ENCODE results near the gene PRR23E.

Gene PRR23E

DNA sequence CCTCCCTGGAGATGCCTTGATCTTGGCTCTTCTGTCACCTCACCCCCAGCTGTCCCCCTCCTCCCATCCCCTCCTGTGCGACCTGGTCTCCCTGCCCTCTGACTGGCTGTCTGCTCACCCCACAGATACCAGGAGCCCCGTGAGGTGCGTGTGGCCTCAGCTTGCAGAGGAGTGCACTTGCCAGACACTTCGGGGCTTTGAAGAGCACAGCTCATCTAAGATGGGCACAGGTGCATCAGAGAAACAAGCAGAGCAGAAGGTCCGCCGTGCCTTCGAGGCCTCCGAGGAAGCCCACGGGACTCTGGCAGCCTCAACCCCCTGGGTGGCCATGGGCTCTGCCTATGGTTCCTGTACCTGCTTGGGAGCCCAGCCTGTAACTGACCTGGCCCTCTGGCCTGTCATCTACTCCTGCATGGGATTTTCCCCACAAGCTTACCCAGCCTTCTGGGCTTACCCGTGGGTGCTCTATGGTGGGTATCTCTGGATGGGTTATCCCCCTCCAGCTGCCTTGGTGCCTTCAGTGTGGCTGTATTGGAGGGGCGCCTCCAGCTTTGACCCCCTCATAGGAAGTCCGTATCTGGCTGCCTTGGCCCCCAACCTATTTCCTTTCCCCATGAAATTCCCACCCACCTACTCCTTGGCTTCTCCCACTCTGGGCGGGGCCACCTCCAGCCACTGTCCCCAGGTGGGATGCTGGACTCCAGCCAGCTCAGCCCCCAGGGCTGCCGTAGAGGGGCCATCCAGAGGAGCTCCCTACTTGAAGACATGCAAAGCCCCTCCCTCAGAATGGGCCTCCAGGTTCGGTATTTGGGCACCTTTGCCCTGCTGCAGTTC is 3.8 kb downstream of the PRR23E start:
- Histone ChIP-seq H3K36me3 (ENCODE audit: control insufficient read depth, insufficient read depth, low read length) (no peaks in the 10 kb centered on the region), H3K18ac (ENCODE audit: low read length) (no peak overlapping the region), H3K56ac (ENCODE audit: low read length) (no peak overlapping the region), H3K79me2 (ENCODE audit: control insufficient read depth, insufficient read depth, low read length) (no peaks in the 10 kb centered on the region), H3K9ac (ENCODE audit: low read length) (no peak overlapping the region), H3K4me3 (ENCODE audit: low read length) (no peak overlapping the region), H4K5ac (ENCODE audit: low read length) (no peak overlapping the region), H3K79me1 (ENCODE audit: low read length) (no peaks in the 10 kb centered on the region), H3K27ac (ENCODE audit: low read depth, low read length) (no peak overlapping the region), H3K4ac (ENCODE audit: low read depth, low read length) (no peak overlapping the region), H2BK15ac (replicated peaks; ENCODE audit: low read depth) (no peak overlapping the region), H3K23ac (ENCODE audit: low read length) (no peak overlapping the region), H2BK5ac (ENCODE audit: low read length) (no peak overlapping the region), H4K8ac (ENCODE audit: low read depth, low read length) (no peak overlapping the region), H2BK120ac (ENCODE audit: low read depth, low read length) (no peak overlapping the region), H3K4me2 (ENCODE audit: low read length) (no peak overlapping the region), H3K27me3 (ENCODE audit: insufficient read depth, low read length, poor library complexity) (no peaks in the 10 kb centered on the region), H2AK5ac (ENCODE audit: low read length) (no peak overlapping the region), H3K4me1 (ENCODE audit: control insufficient read depth, low read depth, low read length) (no peaks in the 10 kb centered on the region)
- WGBS (ENCODE audit: extremely low coverage, insufficient coverage, low lambda C conversion rate): no CpG with 5 or more reads among the region's 15 CpGs
- no peak for DNase-seq

- H2AK5ac ChIP-seq (ENCODE audit: low read length): no peak overlapping the region
- H3K18ac ChIP-seq (ENCODE audit: low read length): no peak overlapping the region
- H3K79me1 ChIP-seq (ENCODE audit: low read length): no peaks in the 10 kb centered on the region
- WGBS (ENCODE audit: extremely low coverage, insufficient coverage, low lambda C conversion rate): no CpG with 5 or more reads among the region's 14 CpGs
- H3K36me3 ChIP-seq (ENCODE audit: control insufficient read depth, insufficient read depth, low read length): no peaks in the 10 kb centered on the region
- H3K4me2 ChIP-seq (ENCODE audit: low read length): no peak overlapping the region
- H3K27me3 ChIP-seq (ENCODE audit: insufficient read depth, low read length, poor library complexity): no peaks in the 10 kb centered on the region
- no peak overlapping the region for H4K8ac ChIP-seq (ENCODE audit: low read depth, low read length)
- no peak overlapping the region for H3K9ac ChIP-seq (ENCODE audit: low read length)
- no peak overlapping the region for H2BK5ac ChIP-seq (ENCODE audit: low read length)
- H4K5ac ChIP-seq (ENCODE audit: low read length): no peak overlapping the region
- no peaks in the 10 kb centered on the region for H3K4me1 ChIP-seq (ENCODE audit: control insufficient read depth, low read depth, low read length)
- H3K56ac ChIP-seq (ENCODE audit: low read length): no peak overlapping the region
- no peaks in the 10 kb centered on the region for H3K79me2 ChIP-seq (ENCODE audit: control insufficient read depth, insufficient read depth, low read length)
- H3K23ac ChIP-seq (ENCODE audit: low read length): no peak overlapping the region
- no peak overlapping the region for H3K4me3 ChIP-seq (ENCODE audit: low read length)
- no peak overlapping the region for H3K27ac ChIP-seq (ENCODE audit: low read depth, low read length)
- no peak overlapping the region for H2BK15ac ChIP-seq (replicated peaks; ENCODE audit: low read depth)
- DNase-seq: no peak
- H3K4ac ChIP-seq (ENCODE audit: low read depth, low read length): no peak overlapping the region
- no peak overlapping the region for H2BK120ac ChIP-seq (ENCODE audit: low read depth, low read length)
Measured at GRCh38 chr3:127197300-127198189, 4.6 kb downstream of the PRR23E start.

GRCh38 chr3:127200086-127200691 is 7.3 kb downstream of the PRR23E start:
- Histone ChIP-seq H2BK15ac (replicated peaks; ENCODE audit: low read depth) (no peak overlapping the region), H3K36me3 (ENCODE audit: control insufficient read depth, insufficient read depth, low read length) (no peaks in the 10 kb centered on the region), H3K4ac (ENCODE audit: low read depth, low read length) (no peak overlapping the region), H2BK120ac (ENCODE audit: low read depth, low read length) (no peak overlapping the region), H2AK5ac (ENCODE audit: low read length) (no peak overlapping the region), H3K23ac (ENCODE audit: low read length) (no peak overlapping the region), H3K18ac (ENCODE audit: low read length) (no peak overlapping the region), H3K79me1 (ENCODE audit: low read length) (no peaks in the 10 kb centered on the region), H3K79me2 (ENCODE audit: control insufficient read depth, insufficient read depth, low read length) (no peaks in the 10 kb centered on the region), H3K56ac (ENCODE audit: low read length) (no peak overlapping the region), H4K5ac (ENCODE audit: low read length) (no peak overlapping the region), H3K4me1 (ENCODE audit: control insufficient read depth, low read depth, low read length) (no peaks in the 10 kb centered on the region), H3K4me2 (ENCODE audit: low read length) (no peak overlapping the region), H4K8ac (ENCODE audit: low read depth, low read length) (no peak overlapping the region), H3K4me3 (ENCODE audit: low read length) (no peak overlapping the region), H3K27me3 (ENCODE audit: insufficient read depth, low read length, poor library complexity) (no peaks in the 10 kb centered on the region), H2BK5ac (ENCODE audit: low read length) (no peak overlapping the region), H3K9ac (ENCODE audit: low read length) (no peak overlapping the region), H3K27ac (ENCODE audit: low read depth, low read length) (no peak overlapping the region)
- WGBS (ENCODE audit: extremely low coverage, insufficient coverage, low lambda C conversion rate): no CpG with 5 or more reads among the region's 6 CpGs
- no peak for DNase-seq

DNA sequence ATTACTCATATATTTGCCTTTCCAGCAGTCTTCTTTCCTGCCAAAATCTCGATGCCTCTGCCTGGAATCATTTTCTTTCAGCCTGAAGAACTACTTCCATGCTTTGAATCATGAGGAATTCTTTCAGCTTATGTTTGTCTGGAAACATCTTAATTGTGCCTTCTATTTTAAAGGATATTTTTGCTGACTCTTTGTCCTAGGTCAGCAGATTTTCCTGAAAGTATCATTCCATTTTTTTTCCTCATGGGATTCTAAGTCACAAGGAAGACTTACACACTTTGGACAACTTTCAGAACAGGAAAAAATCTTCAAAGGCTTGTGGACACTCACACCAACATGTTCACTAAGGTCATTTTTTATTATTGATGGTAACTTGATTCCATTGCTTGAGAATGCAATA is 10.1 kb downstream of the PRR23E start:
- Histone ChIP-seq H3K9ac (ENCODE audit: low read length) (no peak overlapping the region), H4K5ac (ENCODE audit: low read length) (no peak overlapping the region), H3K4me1 (ENCODE audit: control insufficient read depth, low read depth, low read length) (no peaks in the 10 kb centered on the region), H3K18ac (ENCODE audit: low read length) (no peak overlapping the region), H3K4me2 (ENCODE audit: low read length) (no peak overlapping the region), H4K8ac (ENCODE audit: low read depth, low read length) (no peak overlapping the region), H3K4me3 (ENCODE audit: low read length) (no peak overlapping the region), H3K36me3 (ENCODE audit: control insufficient read depth, insufficient read depth, low read length) (no peaks in the 10 kb centered on the region), H3K79me1 (ENCODE audit: low read length) (no peaks in the 10 kb centered on the region), H3K27ac (ENCODE audit: low read depth, low read length) (no peak overlapping the region), H3K27me3 (ENCODE audit: insufficient read depth, low read length, poor library complexity) (no peaks in the 10 kb centered on the region), H3K56ac (ENCODE audit: low read length) (no peak overlapping the region), H2BK120ac (ENCODE audit: low read depth, low read length) (no peak overlapping the region), H3K23ac (ENCODE audit: low read length) (no peak overlapping the region), H2AK5ac (ENCODE audit: low read length) (no peak overlapping the region), H3K79me2 (ENCODE audit: control insufficient read depth, insufficient read depth, low read length) (no peaks in the 10 kb centered on the region), H3K4ac (ENCODE audit: low read depth, low read length) (no peak overlapping the region), H2BK5ac (ENCODE audit: low read length) (no peak overlapping the region), H2BK15ac (replicated peaks; ENCODE audit: low read depth) (no peak overlapping the region)
- WGBS (ENCODE audit: extremely low coverage, insufficient coverage, low lambda C conversion rate): no CpG with 5 or more reads among the region's 1 CpG
- no peak for DNase-seq

DNA sequence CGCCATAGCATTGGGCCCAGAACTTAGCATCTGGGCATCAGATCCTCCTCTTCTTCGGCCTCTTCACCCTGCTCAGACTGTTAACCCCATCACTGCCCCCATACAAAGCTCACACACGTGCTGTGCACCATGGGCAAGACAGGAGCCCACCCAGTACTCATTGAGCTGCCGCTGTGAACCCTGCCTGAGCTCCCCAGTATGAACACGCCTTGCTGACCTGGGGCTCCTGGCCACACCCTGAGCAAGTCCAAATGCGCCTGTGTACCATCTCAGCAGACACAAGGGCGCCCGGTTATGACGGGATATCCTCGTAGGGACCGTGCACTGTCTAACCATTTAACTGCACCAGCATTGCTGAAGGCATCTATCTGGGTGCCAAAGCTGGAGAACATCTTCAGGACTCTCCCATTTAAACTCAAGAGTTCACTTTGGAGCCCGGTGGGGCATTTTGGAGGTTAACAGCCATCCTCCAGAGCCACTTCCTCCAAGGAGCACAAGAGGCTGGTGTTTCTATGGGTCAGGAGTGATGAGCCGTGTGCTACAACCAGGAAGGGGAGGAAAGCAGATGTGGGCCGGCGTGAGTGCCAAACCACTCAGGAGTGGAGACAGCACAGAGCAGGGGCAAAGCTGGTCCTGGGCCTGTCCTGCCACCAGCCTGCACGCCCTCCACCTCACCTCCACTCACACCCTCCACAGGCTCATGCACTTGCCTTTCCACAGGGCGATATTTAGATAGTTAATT is 12.1 kb downstream of the PRR23E start:
- Histone ChIP-seq H3K4me2 (ENCODE audit: low read length) (no peak overlapping the region), H3K79me2 (ENCODE audit: control insufficient read depth, insufficient read depth, low read length) (no peaks in the 10 kb centered on the region), H4K8ac (ENCODE audit: low read depth, low read length) (no peak overlapping the region), H2BK5ac (ENCODE audit: low read length) (no peak overlapping the region), H4K5ac (ENCODE audit: low read length) (no peak overlapping the region), H3K18ac (ENCODE audit: low read length) (no peak overlapping the region), H3K27ac (ENCODE audit: low read depth, low read length) (no peak overlapping the region), H2AK5ac (ENCODE audit: low read length) (no peak overlapping the region), H2BK15ac (replicated peaks; ENCODE audit: low read depth) (no peak overlapping the region), H3K79me1 (ENCODE audit: low read length) (no peaks in the 10 kb centered on the region), H3K27me3 (ENCODE audit: insufficient read depth, low read length, poor library complexity) (no peaks in the 10 kb centered on the region), H2BK120ac (ENCODE audit: low read depth, low read length) (no peak overlapping the region), H3K9ac (ENCODE audit: low read length) (no peak overlapping the region), H3K56ac (ENCODE audit: low read length) (no peak overlapping the region), H3K36me3 (ENCODE audit: control insufficient read depth, insufficient read depth, low read length) (no peaks in the 10 kb centered on the region), H3K4ac (ENCODE audit: low read depth, low read length) (no peak overlapping the region), H3K4me3 (ENCODE audit: low read length) (no peak overlapping the region), H3K4me1 (ENCODE audit: control insufficient read depth, low read depth, low read length) (peaks cover 5% of the 10 kb centered on the region), H3K23ac (ENCODE audit: low read length) (no peak overlapping the region)
- no CpG with 5 or more reads among the region's 17 CpGs for WGBS (ENCODE audit: extremely low coverage, insufficient coverage, low lambda C conversion rate)
- no peak for DNase-seq

Data from mesendoderm (in vitro differentiated cells).